Measurements from ENCODE around the gene HIC2.
"Not testable (repeated sequence)": the region's sequence is repeated elsewhere in the genome, so short reads cannot be mapped to it uniquely, and the experiment has no call there.

HIC2 gene

DNA sequence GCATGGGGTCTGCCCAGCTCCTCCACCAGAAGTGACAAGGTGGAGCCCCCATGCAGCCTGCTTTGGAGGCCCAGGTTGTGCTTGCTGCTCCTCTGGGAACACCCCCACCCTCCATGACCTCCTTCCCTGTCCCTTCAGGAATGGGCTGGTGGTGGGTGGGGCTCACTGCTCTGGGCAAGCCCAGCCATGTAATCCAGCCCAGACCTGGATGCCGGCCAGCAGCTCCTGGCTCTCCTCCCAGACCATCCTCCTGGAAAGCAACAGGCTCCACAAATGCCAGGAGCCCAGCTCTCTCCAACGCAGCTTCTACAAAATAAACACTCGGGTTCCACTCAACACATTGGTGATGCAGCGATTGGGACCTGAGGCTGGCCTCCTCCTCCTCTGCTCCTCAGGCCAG lies 80.8 kb downstream of the HIC2 start:
- DNase-seq: not testable (repeated sequence)

DNA sequence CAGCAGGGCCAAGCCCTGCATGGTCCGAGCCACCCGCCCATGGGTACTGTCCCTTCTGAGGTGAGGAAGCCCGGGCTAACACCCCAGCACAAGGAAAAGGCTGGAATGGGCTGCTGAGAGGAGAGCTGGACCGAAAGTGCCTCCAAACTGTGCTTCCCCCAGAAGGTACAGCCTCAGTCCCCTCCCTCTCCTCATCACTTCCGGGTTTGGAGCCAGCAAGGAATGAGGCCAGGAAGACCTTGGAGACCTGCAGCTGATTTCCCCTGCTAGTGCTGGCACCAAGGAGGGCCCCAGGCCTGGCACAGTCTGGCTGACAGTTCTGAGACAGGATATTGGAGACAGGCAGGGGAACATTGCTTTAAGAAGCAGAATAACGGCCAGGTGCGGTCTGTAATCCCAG lies 81.3 kb downstream of the HIC2 start:
- not testable (repeated sequence) for DNase-seq

DNA sequence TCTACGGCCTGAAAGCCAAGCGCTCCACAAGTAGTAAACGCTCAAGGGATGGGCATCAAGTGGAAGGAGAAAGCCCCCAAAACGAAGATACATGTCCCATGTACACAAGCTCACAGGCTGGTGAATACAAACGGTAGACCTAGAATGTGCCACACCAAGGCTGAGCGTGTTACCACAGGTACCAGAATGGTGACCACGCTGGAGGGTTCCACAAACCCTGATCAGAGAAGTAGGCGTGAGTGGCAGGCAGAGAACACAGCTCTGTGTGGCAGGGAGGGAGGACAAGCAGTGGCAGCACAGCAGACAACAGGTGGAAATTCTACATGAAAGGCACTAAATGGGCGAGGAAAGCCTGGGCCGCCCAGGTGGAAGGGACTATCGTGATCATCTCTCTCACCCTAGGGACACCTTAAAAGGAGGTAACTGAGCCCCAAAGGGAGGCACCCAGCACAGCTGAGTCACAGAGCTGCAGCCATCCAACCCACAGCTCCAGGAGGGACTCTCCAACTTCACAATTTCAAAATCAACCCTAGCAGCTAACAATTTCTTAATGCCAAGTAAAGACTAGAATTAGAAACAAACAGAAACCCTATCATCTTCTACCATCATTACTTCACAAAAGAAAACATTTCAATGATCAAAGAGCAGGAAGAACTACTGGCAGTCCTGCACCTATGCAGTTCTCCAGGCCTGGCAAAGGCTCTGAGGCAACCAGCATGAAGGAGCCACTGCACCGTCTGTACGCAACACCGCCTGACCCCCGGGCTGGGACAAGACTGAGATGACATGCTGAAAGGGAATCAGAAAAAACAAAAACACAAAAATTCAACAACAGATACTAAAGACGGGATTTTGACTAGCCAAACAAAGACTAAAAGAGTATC lies 82.7 kb downstream of the HIC2 start:
- DNase-seq: not testable (repeated sequence)

Data from islet precursor cell (in vitro differentiated cells).